Measurements from ENCODE around the gene PNPT1. TPM values are rescaled to one million over a fixed set of nuclear protein-coding genes. Genes with fewer than 3 reads are reported as not detected.

Gene PNPT1
- total and polyA plus RNA-seq, 2 donors (not counting 3 experiments of a cell fraction or from before 2014, with no cell fraction given): 6.6 to 32.4 TPM

GRCh38 chr2:55720417-55720816 lies 26.8 kb upstream of the PNPT1 start:
- no peaks in the 10 kb centered on the region for H4K20me1 ChIP-seq (replicated peaks; ENCODE audit: control insufficient read depth, extremely low read depth, insufficient read depth, low read length)
- no peak overlapping the region for H3K4me3 ChIP-seq (replicated peaks in 1 of 3; ENCODE audit: insufficient read depth in 1 of 3, low read depth in 1 of 3, low read length in 3 of 3)
- ChIA-PET POLR2A (no interaction called here), CTCF (interaction anchor here (1.1 to 1.5 kb wide), 2 partner anchors 31 to 410 kb away, joined by 3 to 6 read pairs; no protein-coding TSS in a partner anchor)
- H2AFZ ChIP-seq (ENCODE audit: low read depth, low read length): no peak overlapping the region
- H3K9ac ChIP-seq (replicated peaks; ENCODE audit: extremely low read depth, insufficient read depth, low read length): no peak overlapping the region
- FAIRE-seq (no peak), DNase-seq (ENCODE audit: low read depth, low spot score) (no peak)
- BruUV-seq (replicated peaks): no TSS peak
- dilution Hi-C loops (cut with MboI; ENCODE audit: extremely low pct_ligation_motif_present, low sequenced_read_pairs): no loop called here
- H3K27me3 ChIP-seq (ENCODE audit: control insufficient read depth in 2 of 2, insufficient read depth in 2 of 2, low read length in 2 of 2): no peaks in the 10 kb centered on the region
- no peaks in the 10 kb centered on the region for H3K79me2 ChIP-seq (ENCODE audit: control insufficient read depth, insufficient read depth, low read length)
- H3K9me1 ChIP-seq (replicated peaks; ENCODE audit: control insufficient read depth, extremely low read depth, insufficient read depth, low read length): no peaks in the 10 kb centered on the region
- H3K36me3 ChIP-seq (ENCODE audit: control insufficient read depth in 2 of 2, extremely low read depth in 1 of 2, insufficient read depth in 2 of 2, low read length in 2 of 2): no peaks in the 10 kb centered on the region
- H3K4me1 ChIP-seq (ENCODE audit: control insufficient read depth, extremely low read depth, insufficient read depth, low read length): peaks cover 7% of the 10 kb centered on the region
- intact Hi-C loops (cut with micrococcal nuclease): no loop called here
- TF ChIP-seq POLR2AphosphoS5 (IDR thresholded peaks at IDR 0.05; ENCODE audit: insufficient read depth, low read depth, low read length) (no peak), JUN (IDR thresholded peaks at IDR 0.05; ENCODE audit: borderline replicate concordance, insufficient read depth, insufficient read length, low read depth) (no peak)
- no peaks in the 10 kb centered on the region for H3K9me3 ChIP-seq (replicated peaks; ENCODE audit: control insufficient read depth, insufficient read depth, low read length)
- no peak overlapping the region for H3K4me2 ChIP-seq (ENCODE audit: insufficient read depth, low read length)
- H3K27ac ChIP-seq (ENCODE audit: insufficient read depth, low read depth, low read length): no peak overlapping the region

- Histone ChIP-seq H3K4me3 (replicated peaks in 1 of 3; ENCODE audit: insufficient read depth in 1 of 3, low read depth in 1 of 3, low read length in 3 of 3) (no peak overlapping the region), H3K27me3 (ENCODE audit: control insufficient read depth in 2 of 2, insufficient read depth in 2 of 2, low read length in 2 of 2) (no peaks in the 10 kb centered on the region), H3K9me3 (replicated peaks; ENCODE audit: control insufficient read depth, insufficient read depth, low read length) (no peaks in the 10 kb centered on the region), H3K4me2 (ENCODE audit: insufficient read depth, low read length) (no peak overlapping the region), H3K79me2 (ENCODE audit: control insufficient read depth, insufficient read depth, low read length) (no peaks in the 10 kb centered on the region), H3K27ac (ENCODE audit: insufficient read depth, low read depth, low read length) (no peak overlapping the region), H2AFZ (ENCODE audit: low read depth, low read length) (peak overlapping the region; percentile 36), H3K9ac (replicated peaks; ENCODE audit: extremely low read depth, insufficient read depth, low read length) (no peak overlapping the region), H3K9me1 (replicated peaks; ENCODE audit: control insufficient read depth, extremely low read depth, insufficient read depth, low read length) (no peaks in the 10 kb centered on the region), H3K36me3 (ENCODE audit: control insufficient read depth in 2 of 2, extremely low read depth in 1 of 2, insufficient read depth in 2 of 2, low read length in 2 of 2) (no peaks in the 10 kb centered on the region), H3K4me1 (ENCODE audit: control insufficient read depth, extremely low read depth, insufficient read depth, low read length) (peaks cover 7% of the 10 kb centered on the region), H4K20me1 (replicated peaks; ENCODE audit: control insufficient read depth, extremely low read depth, insufficient read depth, low read length) (no peaks in the 10 kb centered on the region)
- no peak for TF ChIP-seq EZH2 (IDR thresholded peaks at IDR 0.05; ENCODE audit: borderline replicate concordance, low read depth, low read length, severe bottlenecking)
- TF ChIP-seq POLR2AphosphoS5 (IDR thresholded peaks at IDR 0.05; ENCODE audit: insufficient read depth, low read depth, low read length): no peak
- TF ChIP-seq MAX (IDR thresholded peaks at IDR 0.05; ENCODE audit: insufficient read depth, insufficient read length): no peak
- TF ChIP-seq FOS (IDR thresholded peaks at IDR 0.05; ENCODE audit: borderline replicate concordance, insufficient read depth, low read length): no peak
- no peak for TF ChIP-seq POLR2A (IDR thresholded peaks at IDR 0.05; ENCODE audit: low read depth, low read length)
- TF ChIP-seq CTCF (IDR thresholded peaks at IDR 0.05; ENCODE audit: extremely low read depth in 1 of 2, insufficient read depth in 1 of 2, low read depth in 1 of 2, low read length in 2 of 2): no peak
- TF ChIP-seq MYC (IDR thresholded peaks at IDR 0.05; ENCODE audit: low read depth, low read length): no peak
- TF ChIP-seq GATA2 (IDR thresholded peaks at IDR 0.05; ENCODE audit: insufficient read depth, insufficient read length, low read depth, low read length): no peak
- TF ChIP-seq JUN (IDR thresholded peaks at IDR 0.05; ENCODE audit: borderline replicate concordance, insufficient read depth, insufficient read length, low read depth): no peak
- DNase-seq (ENCODE audit: low read depth, low spot score): no peak
- BruUV-seq (replicated peaks): no TSS peak
- intact Hi-C loops (cut with micrococcal nuclease): loop anchor here (2.0 to 10.0 kb wide), 4 partner anchors 143 to 1797 kb away; partner anchors contain the start of gene EFEMP1
- ChIA-PET CTCF (interaction anchor here (1.1 to 1.5 kb wide), 4 partner anchors 31 to 411 kb away, joined by 3 to 6 read pairs (median 5); no protein-coding TSS in a partner anchor), POLR2A (no interaction called here)
- FAIRE-seq: no peak
- dilution Hi-C loops (cut with MboI; ENCODE audit: extremely low pct_ligation_motif_present, low sequenced_read_pairs): no loop called here
These were observed 26.2 kb upstream of the PNPT1 start for GRCh38 chr2:55719852-55720251.
